Transverse colon (tissue), 4 donors: ENCODE data around the gene ACP3. TPM values are rescaled to one million over a fixed set of nuclear protein-coding genes. Genes with fewer than 3 reads are reported as not detected.
"Not testable (repeated sequence)": the region's sequence is repeated elsewhere in the genome, so short reads cannot be mapped to it uniquely, and the experiment has no call there.

Experiments used
- DNase-seq: peaks from one replicate; pipeline ENCODE4 v3.0.0-alpha.2; 2019
- H3K27ac ChIP-seq, 4 donors: fragments of 200-600 bp; sonication (generic); 2 replicates each; pipeline ENCODE4 v1.5.1; 2016 to 2018; ENCODE audit warnings: inconsistent platforms in 4 of 4
- H3K27me3 ChIP-seq: fragments of 200-600 bp; sonication (generic); 2 replicates; pipeline ENCODE4 v1.5.1; 2017; ENCODE audit warnings: inconsistent platforms
- H3K36me3 ChIP-seq, 4 donors: fragments of 200-600 bp; sonication (generic); 2 replicates each; pipeline ENCODE4 v1.5.1; 2017 to 2019; ENCODE audit warnings: inconsistent platforms in 4 of 4
- H3K4me1 ChIP-seq, 4 donors: fragments of 200-600 bp; sonication (generic); 2 replicates each; pipeline ENCODE4 v1.5.1; 2017 to 2020; ENCODE audit warnings: inconsistent platforms in 4 of 4
- H3K4me3 ChIP-seq, 4 donors: fragments of 200-600 bp; sonication (generic); 1 replicate in 1 of 4; 2 replicates in 3 of 4; pipeline versions ENCODE4 v1.5.1 to v1.6.1; 2017 to 2019; ENCODE audit warnings: inconsistent platforms in 4 of 4
- H3K9me3 ChIP-seq, 2 donors: fragments of 200-600 bp; sonication (generic); 2 replicates each; pipeline ENCODE4 v1.5.1; 2017 to 2019; ENCODE audit warnings: inconsistent platforms in 2 of 2
- CTCF ChIP-seq, 5 experiments: fragments of 200-600 bp in 3 of 5; fragments of 450-650 bp in 2 of 5; sonication (generic) in 3 of 5; IDR thresholded peaks; 1 replicate in 2 of 5; 2 replicates in 3 of 5; pipeline ENCODE4 v1.5.1; 2016 to 2017; ENCODE audit warnings: antibody characterized with exemption in 5 of 5, inconsistent platforms in 3 of 5, mild to moderate bottlenecking in 2 of 5, moderate library complexity in 1 of 5
- EP300 ChIP-seq: sonication (generic); formaldehyde crosslinking; IDR thresholded peaks from one replicate; pipeline ENCODE4 v1.6.1; 2017; ENCODE audit warnings: antibody characterized with exemption, low read depth
- POLR2A ChIP-seq: fragments of 450-650 bp; IDR thresholded peaks from one replicate; pipeline ENCODE4 v1.6.1; 2016; ENCODE audit warnings: antibody characterized with exemption, mild to moderate bottlenecking, moderate library complexity
- POLR2AphosphoS5 ChIP-seq, 3 donors: sonication (generic); formaldehyde crosslinking; IDR thresholded peaks; one replicate each; pipeline ENCODE4 v1.6.1; 2016; ENCODE audit warnings: antibody characterized with exemption in 3 of 3
- WGBS, 2 donors: methylation state at CpG; one replicate each; pipeline ENCODE4 v1.1.5; 2018; ENCODE audit warnings: low coverage in 1 of 2; 5-methylcytosine and 5-hydroxymethylcytosine counted together
- in situ Hi-C, 4 donors: fragments of 200-750 bp; cut with MboI; loops; one replicate each; pipeline versions ENCODE4 v1.15.0 to v1.15.1; 2017; ENCODE audit warnings: low sequenced_read_pairs in 3 of 4, low pct_ligation_motif_present in 1 of 4, low pct_unique_long_range_greater_than_20kb in 1 of 4
- intact Hi-C: fragments of 100-400 bp; cut with DNase I; formaldehyde crosslinking; loops from one replicate; pipeline ENCODE4 v1.15.1; 2023; ENCODE audit warnings: low total_unique reads
- total RNA-seq, 4 donors: library from RNA; depleted of rRNA; stranded (reverse); fragments of >200 nt; gene quantifications; one replicate each; pipeline ENCODE4 v1.1.0, GENCODE V29; 2016

ACP3 gene
- total RNA-seq, 4 donors from 2014 or later = 3.4 to 22.7 (median 7.6) TPM

- Histone ChIP-seq H3K4me1 (peaks cover 0 to 3% (median 0%) of the 10 kb centered on the region in 4 donors), H3K27ac (no peak overlapping the region), H3K27me3 (no peaks in the 10 kb centered on the region), H3K4me3 (no peak overlapping the region), H3K9me3 (no peaks in the 10 kb centered on the region), H3K36me3 (no peaks in the 10 kb centered on the region)
- DNase-seq = no peak
- no peak for TF ChIP-seq CTCF (IDR thresholded peaks at IDR 0.05)
- TF ChIP-seq POLR2A = no peak
- no peak for TF ChIP-seq EP300
- no peak for TF ChIP-seq POLR2AphosphoS5 (IDR thresholded peaks at IDR 0.05)
- intact Hi-C loops (no loop called here), in situ Hi-C loops (no loop called here)
- WGBS, 2 donors = 65 to 75% methylated on average over 5 of the region's 5 CpGs
Observed at GRCh38 chr3:132294906-132295305, 22.3 kb upstream of the ACP3 start.

GRCh38 chr3:132303336-132304201, 13.6 kb upstream of the ACP3 start:
- H3K4me3 ChIP-seq, H3K27me3 ChIP-seq, H3K4me1 ChIP-seq, DNase-seq, H3K9me3 ChIP-seq, H3K36me3 ChIP-seq, intact Hi-C loops, in situ Hi-C loops: not testable (repeated sequence)
- 69 to 76% methylated on average over 3 to 6 of the region's 6 CpGs for whole genome bisulfite sequencing, 2 donors
- H3K27ac ChIP-seq = peak overlapping the region in 3 of 4 donors; percentile 7 to 66 (median 38)

- H3K27me3 ChIP-seq, H3K9me3 ChIP-seq, intact Hi-C loops, H3K36me3 ChIP-seq, H3K4me3 ChIP-seq, H3K4me1 ChIP-seq, in situ Hi-C loops, DNase-seq: not testable (repeated sequence)
- WGBS, 2 donors = 17 to 43% methylated on average over 2 of the region's 2 CpGs
- H3K27ac ChIP-seq = peak overlapping the region in 2 of 4 donors; percentile 7 to 38
Observed at GRCh38 chr3:132304351-132304750, 12.9 kb upstream of the ACP3 start.

DNA sequence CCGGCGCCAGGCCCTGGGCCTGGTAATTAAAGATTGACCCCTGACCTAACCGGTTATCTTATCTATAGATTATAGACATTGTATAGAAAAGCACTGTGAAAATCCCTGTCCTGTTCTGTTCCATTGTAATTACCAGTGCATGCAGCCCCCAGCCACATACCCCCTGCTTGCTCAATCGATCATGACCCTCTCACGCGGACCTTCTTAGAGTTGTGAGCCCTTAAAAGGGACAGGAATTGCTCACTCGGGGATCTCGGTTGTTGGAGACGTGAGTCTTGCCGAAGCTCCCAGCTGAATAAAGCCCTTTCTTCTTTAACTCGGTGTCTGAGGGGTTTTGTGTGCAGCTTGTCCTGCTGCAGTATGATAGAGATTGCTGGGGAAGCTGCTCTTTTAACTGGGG, 7.2 kb upstream of the ACP3 start:
- DNase-seq, H3K27ac ChIP-seq, H3K9me3 ChIP-seq, H3K27me3 ChIP-seq, in situ Hi-C loops, H3K4me1 ChIP-seq, H3K36me3 ChIP-seq, H3K4me3 ChIP-seq, intact Hi-C loops: not testable (repeated sequence)
- 80 to 81% methylated on average over 6 to 11 of the region's 11 CpGs for WGBS, 2 donors

DNA sequence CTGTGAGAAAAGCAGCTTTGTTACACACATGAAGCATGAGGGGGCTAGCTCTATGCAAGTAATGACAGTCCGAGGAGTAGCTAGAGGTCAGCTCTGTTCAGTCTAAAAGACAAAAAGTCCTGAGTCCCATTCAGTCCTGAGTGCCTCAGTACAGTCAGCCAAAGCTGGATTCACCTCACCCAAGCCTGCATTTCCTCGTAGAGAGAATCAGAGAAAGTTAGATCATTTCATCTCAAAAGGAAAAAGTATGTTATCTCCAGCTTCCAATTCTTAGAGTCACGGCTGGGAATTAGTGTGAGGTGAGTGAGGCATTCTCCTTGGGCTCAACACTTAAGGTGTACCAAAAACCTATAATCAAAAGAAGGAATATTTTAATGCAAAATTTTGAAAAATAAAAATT, 5.9 kb upstream of the ACP3 start:
- 78 to 94% methylated on average over 3 of the region's 3 CpGs for WGBS, 2 donors
- Histone ChIP-seq H3K9me3 (no peaks in the 10 kb centered on the region), H3K36me3 (no peaks in the 10 kb centered on the region), H3K4me1 (no peaks in the 10 kb centered on the region), H3K4me3 (no peak overlapping the region), H3K27me3 (no peaks in the 10 kb centered on the region), H3K27ac (no peak overlapping the region)
- intact Hi-C loops = no loop called here
- no peak for DNase-seq
- TF ChIP-seq CTCF (IDR thresholded peaks at IDR 0.05) (no peak), EP300 (no peak), POLR2A (no peak), POLR2AphosphoS5 (IDR thresholded peaks at IDR 0.05) (no peak)
- in situ Hi-C loops = no loop called here

DNA sequence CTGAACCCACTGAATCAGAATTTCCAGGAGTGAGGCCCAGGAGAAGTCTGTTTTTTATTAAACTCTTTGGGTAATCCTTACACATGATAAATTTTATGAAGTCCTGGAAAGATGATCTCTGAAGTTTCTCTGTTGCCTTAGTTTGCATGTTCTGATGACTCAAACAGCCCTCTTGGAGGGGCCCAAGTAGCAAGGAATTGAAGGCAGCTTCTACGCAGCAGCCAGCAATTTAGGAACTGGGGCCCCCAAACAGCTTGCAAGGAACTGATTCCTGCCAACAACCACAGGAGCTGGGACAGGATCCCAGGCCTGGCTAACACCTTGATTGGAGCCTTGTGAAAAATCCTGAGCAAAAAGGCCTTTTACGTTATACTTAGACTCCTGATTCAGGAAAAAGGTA, 5.4 kb upstream of the ACP3 start:
- H3K4me1 ChIP-seq = peaks cover 0 to 4% (median 0%) of the 10 kb centered on the region in 4 donors
- H3K36me3 ChIP-seq = no peaks in the 10 kb centered on the region
- intact Hi-C loops = no loop called here
- no peaks in the 10 kb centered on the region for H3K27me3 ChIP-seq
- WGBS, 2 donors = 89 to 100% methylated on average over 1 to 2 of the region's 2 CpGs
- no peak overlapping the region for H3K27ac ChIP-seq
- H3K9me3 ChIP-seq = no peaks in the 10 kb centered on the region
- H3K4me3 ChIP-seq = no peak overlapping the region
- in situ Hi-C loops = no loop called here
- no peak for DNase-seq
- no peak for TF ChIP-seq POLR2A
- no peak for TF ChIP-seq CTCF (IDR thresholded peaks at IDR 0.05)
- no peak for TF ChIP-seq EP300
- TF ChIP-seq POLR2AphosphoS5 (IDR thresholded peaks at IDR 0.05) = no peak
